Activated CD8-positive, alpha-beta memory T cell treated with anti-CD3 and anti-CD28 coated beads, Interleukin-2, amount 50 U/mL, for 48 hours (primary cell): ENCODE results near the gene MRPS14.
"Not testable (repeated sequence)": the region's sequence is repeated elsewhere in the genome, so short reads cannot be mapped to it uniquely, and the experiment has no call there.

Source experiments
- DNase-seq: peaks from one replicate; pipeline ENCODE4 v3.0.0-alpha.2; 2020

The MRPS14 gene

GRCh38 chr1:175023043-175023921 lies at the start of gene MRPS14:
TSS of gene MRPS14 (minus strand) at chr1:175023425. CDS start at chr1:175023408, 17 bp downstream.
- peak; percentile 97 for DNase-seq

GRCh38 chr1:175072099-175072951 lies 49.1 kb upstream of the MRPS14 start:
- no peak for DNase-seq

- DNase-seq: no peak
These were observed 48.2 kb upstream of the MRPS14 start for GRCh38 chr1:175071276-175071943.

GRCh38 chr1:175070818-175071217 lies 47.6 kb upstream of the MRPS14 start:
- no peak for DNase-seq

- no peak for DNase-seq
These were observed 44.3 kb upstream of the MRPS14 start, which contains the start of gene TNN for GRCh38 chr1:175067362-175068106. TSS of gene TNN (plus strand) at chr1:175067833. CDS start at chr1:175077419, 9,586 bp downstream.

GRCh38 chr1:175062858-175063257 lies 39.6 kb upstream of the MRPS14 start:
- DNase-seq: no peak

- no peak for DNase-seq
These were observed 39.1 kb upstream of the MRPS14 start for GRCh38 chr1:175062339-175062738.

GRCh38 chr1:175054736-175055135 lies 31.5 kb upstream of the MRPS14 start:
- DNase-seq: no peak

- no peak for DNase-seq
These were observed 27.8 kb upstream of the MRPS14 start for GRCh38 chr1:175050992-175051391.

GRCh38 chr1:175045519-175045918 lies 22.3 kb upstream of the MRPS14 start:
- no peak for DNase-seq

- no peak for DNase-seq
These were observed 21.9 kb upstream of the MRPS14 start for GRCh38 chr1:175045097-175045496.

GRCh38 chr1:175044591-175044990 lies 21.4 kb upstream of the MRPS14 start:
- not testable (repeated sequence) for DNase-seq

- no peak for DNase-seq
These were observed 20.6 kb upstream of the MRPS14 start for GRCh38 chr1:175043824-175044223.

GRCh38 chr1:175042650-175043049 lies 19.4 kb upstream of the MRPS14 start:
- no peak for DNase-seq

GRCh38 chr1:175040324-175040879 lies 17.2 kb upstream of the MRPS14 start:
- DNase-seq: no peak

GRCh38 chr1:175037416-175037815 lies 14.2 kb upstream of the MRPS14 start:
- no peak for DNase-seq

GRCh38 chr1:175036476-175036875 lies 13.3 kb upstream of the MRPS14 start:
- no peak for DNase-seq

- DNase-seq: no peak
These were observed 12.6 kb upstream of the MRPS14 start for GRCh38 chr1:175035865-175036264.

GRCh38 chr1:175034775-175035174 lies 11.6 kb upstream of the MRPS14 start:
- DNase-seq: no peak

- no peak for DNase-seq
These were observed 10.7 kb upstream of the MRPS14 start for GRCh38 chr1:175033953-175034352.

GRCh38 chr1:175024773-175025172 lies 1.5 kb upstream of the MRPS14 start:
- no peak for DNase-seq

GRCh38 chr1:175023922-175024242 lies 657 bp upstream of the MRPS14 start:
- not testable (repeated sequence) for DNase-seq
